Activated CD4-positive, CD25-positive, alpha-beta regulatory T cell treated with anti-CD3 and anti-CD28 coated beads, Interleukin-2, amount 50 U/mL, for 72 hours (primary cell): Measurements from ENCODE around the gene BBX.
"Not testable (repeated sequence)": the region's sequence is repeated elsewhere in the genome, so short reads cannot be mapped to it uniquely, and the experiment has no call there.

ENCODE experiments used
- DNase-seq: peaks from one replicate; pipeline ENCODE4 v3.0.0; 2021

The BBX gene

GRCh38 chr3:107545680-107546120 lies 22.9 kb downstream of the BBX start:
- DNase-seq: no peak

- DNase-seq: no peak
Observed at GRCh38 chr3:107548601-107549000, 25.8 kb downstream of the BBX start.

- no peak for DNase-seq
Observed at GRCh38 chr3:107555359-107555758, 32.6 kb downstream of the BBX start.

DNA sequence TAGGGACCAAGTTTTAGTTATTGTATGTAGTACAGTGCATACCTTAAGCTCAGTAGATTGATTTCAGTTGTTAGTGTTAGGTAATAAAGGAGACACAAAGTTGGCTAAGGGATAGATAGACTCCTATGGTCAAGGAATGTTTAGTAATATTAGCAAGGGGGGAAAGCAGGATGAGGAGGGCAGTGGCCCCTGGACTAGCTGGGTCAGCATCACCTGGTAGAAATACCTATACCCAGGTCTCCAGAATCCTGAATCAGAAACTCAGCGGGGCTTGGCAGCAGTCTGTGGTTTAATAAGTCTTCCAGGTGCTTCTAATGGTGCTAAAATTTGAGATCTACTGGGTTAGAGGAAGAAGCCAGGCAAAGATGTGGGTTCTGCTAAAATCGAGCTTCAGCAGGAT lies 35.0 kb downstream of the BBX start:
- DNase-seq: no peak

GRCh38 chr3:107560166-107560565 lies 37.4 kb downstream of the BBX start:
- DNase-seq: no peak

- DNase-seq: no peak
Observed at GRCh38 chr3:107561980-107562379, 39.2 kb downstream of the BBX start.

GRCh38 chr3:107562969-107563529 lies 40.3 kb downstream of the BBX start:
- no peak for DNase-seq

DNA sequence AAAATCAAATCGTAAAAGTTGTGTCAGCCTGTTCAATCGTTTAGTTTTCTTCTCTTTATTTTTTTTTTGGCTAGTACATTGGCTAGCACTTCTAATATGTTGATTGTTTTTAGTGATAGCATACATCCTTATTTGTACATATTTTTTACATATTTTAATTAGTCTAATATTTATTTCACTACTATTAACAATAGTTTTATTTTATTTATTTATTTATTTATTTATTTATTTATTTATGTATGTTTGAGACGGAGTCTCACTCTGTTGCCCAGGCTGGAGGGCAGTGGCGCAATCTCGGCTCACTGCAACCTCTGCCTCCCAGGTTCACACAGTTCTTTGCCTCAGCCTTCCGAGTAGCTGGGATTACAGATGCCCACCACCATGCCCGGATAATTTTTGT lies 42.5 kb downstream of the BBX start:
- not testable (repeated sequence) for DNase-seq

GRCh38 chr3:107571089-107571488 lies 48.3 kb downstream of the BBX start:
- not testable (repeated sequence) for DNase-seq

GRCh38 chr3:107571492-107571891 lies 48.7 kb downstream of the BBX start:
- DNase-seq: not testable (repeated sequence)

- DNase-seq: no peak
Observed at GRCh38 chr3:107574650-107575049, 51.9 kb downstream of the BBX start.

DNA sequence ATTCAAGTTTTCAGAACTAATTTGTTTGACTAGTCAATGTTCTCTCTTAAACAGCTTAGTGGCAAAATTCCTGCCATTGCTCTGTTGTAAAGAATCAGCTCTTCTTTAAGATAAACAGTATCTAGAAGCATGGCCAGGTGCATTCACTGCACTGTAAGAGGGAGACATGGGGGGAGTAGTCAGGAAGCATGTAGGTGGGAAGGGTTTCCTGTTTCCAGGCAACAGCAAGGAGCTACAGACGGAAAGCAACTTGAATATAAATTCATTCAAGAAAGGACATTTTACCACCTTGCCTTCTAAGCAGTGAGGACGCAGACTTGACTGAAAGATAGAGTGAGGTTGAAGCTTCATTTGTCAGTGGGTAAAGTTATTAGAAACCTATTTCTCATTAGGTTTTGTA lies 55.3 kb downstream of the BBX start:
- no peak for DNase-seq

DNA sequence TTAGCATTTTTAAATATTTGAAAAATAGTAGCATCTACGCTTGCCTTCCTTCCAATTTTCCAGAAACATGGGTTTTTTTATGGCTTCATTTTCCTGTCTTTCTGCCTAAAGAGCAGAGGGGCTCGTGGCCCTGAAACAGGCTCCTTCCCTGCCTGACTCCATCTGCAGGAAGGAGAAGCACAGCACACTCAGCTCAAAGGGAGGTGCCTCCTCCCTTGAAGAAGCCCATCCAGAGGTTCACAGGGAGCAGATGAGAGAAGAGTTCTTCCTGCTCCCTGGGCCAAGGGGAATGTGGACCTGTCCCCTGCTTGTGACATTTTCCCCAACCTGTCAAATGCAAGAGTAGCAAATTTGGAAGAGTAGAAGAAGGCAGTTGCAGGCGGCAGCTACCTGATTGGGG lies 55.8 kb downstream of the BBX start:
- DNase-seq: no peak

- DNase-seq: no peak
Observed at GRCh38 chr3:107579371-107579770, 56.6 kb downstream of the BBX start.

GRCh38 chr3:107581230-107581629 lies 58.5 kb downstream of the BBX start:
- no peak for DNase-seq

DNA sequence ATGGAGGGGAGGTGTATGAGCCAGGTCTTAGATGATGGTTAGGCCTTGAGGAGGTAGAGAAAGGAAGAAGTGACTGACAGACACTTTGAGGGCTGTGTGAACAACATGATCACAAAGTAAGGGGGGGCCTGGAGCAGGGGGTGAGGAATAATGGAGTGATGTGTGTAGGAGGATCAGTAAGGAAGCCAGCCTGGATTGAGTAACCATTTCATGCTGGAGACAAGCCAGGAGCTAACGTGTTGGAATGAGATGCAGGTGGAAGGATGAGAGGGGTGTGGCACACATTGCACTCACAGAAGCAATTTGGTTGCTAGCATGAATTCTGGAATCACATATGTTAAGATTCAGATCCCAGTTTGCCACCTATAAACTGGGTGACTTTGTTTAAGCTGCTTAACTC lies 65.5 kb downstream of the BBX start:
- DNase-seq: no peak

DNA sequence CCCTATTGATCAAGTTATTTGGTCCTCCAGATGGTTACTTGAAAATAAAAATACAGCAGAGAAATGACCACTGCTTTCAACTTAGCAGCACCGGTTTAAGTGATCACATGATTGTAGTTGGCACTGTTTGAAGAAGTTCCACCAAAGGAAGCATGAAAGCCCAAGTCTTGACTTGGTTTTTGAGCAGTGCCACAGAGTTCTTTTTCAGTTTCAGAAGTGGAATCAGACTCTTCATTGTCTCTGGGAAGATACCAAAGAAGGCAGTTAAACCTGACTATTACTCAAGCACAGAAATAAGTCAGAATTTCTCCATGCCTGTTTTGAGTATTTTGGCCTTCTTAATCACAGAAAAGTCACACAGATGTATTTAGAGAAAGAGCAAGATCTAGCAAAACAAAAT lies 66.7 kb downstream of the BBX start:
- no peak for DNase-seq

DNA sequence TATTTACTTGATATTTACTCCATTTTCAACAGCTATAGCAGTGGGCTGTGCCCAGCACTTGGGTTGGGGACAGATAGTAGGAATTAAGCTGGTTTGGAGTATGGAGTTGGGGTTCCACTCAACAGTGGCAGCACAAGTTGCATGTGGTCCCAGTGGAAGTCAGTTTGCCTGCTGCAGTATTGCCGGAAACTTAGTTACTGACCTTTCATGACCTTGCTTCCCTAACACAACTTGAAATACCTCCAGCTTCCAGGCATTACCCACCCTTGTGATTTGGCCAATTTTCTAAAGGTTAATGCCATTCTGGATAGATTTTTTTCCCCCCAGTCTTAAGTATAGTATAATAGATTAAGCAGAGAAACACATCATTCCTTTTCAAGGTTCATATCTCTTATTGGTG lies 68.0 kb downstream of the BBX start:
- DNase-seq: no peak

DNA sequence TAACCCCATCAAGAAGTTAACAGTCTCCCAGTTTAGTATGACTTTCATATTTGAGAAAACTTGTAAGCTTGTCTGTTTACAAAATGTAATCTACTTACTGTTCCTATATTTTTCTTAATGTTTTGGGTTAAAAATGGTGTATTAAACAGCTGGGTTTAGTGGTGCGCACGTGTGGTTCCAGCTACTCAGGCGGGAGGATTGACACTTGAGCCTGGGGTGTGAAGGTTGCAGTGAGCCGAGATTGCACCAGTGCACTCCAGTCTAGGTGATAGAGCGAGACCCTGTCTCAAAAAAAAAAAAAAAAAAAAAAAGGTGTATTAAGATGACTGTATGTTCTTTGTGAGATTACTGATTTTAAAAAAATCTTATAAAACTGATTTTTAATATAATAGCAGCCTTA lies 69.3 kb downstream of the BBX start:
- no peak for DNase-seq

GRCh38 chr3:107594870-107595269 lies 72.1 kb downstream of the BBX start:
- DNase-seq: no peak

- no peak for DNase-seq
Observed at GRCh38 chr3:107596639-107597038, 73.9 kb downstream of the BBX start.

GRCh38 chr3:107598926-107599771 lies 76.4 kb downstream of the BBX start:
- DNase-seq: peak; percentile 46

- no peak for DNase-seq
Observed at GRCh38 chr3:107599772-107600145, 77.0 kb downstream of the BBX start.

GRCh38 chr3:107600780-107601179 lies 78.0 kb downstream of the BBX start:
- DNase-seq: no peak
